WTC11 (cell line): ENCODE measurements around the gene PIGS. TPM values are rescaled to one million over a fixed set of nuclear protein-coding genes. Genes with fewer than 3 reads are reported as not detected.

Source experiments
- ATF1 ChIP-seq: sonication (generic); formaldehyde crosslinking; IDR thresholded peaks from 2 replicates; pipeline ENCODE4 v1.8.1; 2023; ENCODE audit warnings: mild to moderate bottlenecking, moderate library complexity, missing genetic modification reagents
- E2F5 ChIP-seq: sonication (generic); formaldehyde crosslinking; IDR thresholded peaks from 2 replicates; pipeline ENCODE4 v1.8.1; 2022; ENCODE audit warnings: mild to moderate bottlenecking, moderate library complexity, missing genetic modification reagents
- ELF4 ChIP-seq: sonication (generic); formaldehyde crosslinking; IDR thresholded peaks from 2 replicates; pipeline ENCODE4 v1.8.1; 2022; ENCODE audit warnings: low read depth, mild to moderate bottlenecking, moderate library complexity, missing genetic modification reagents
- ETV6 ChIP-seq: sonication (generic); formaldehyde crosslinking; IDR thresholded peaks from 2 replicates; pipeline ENCODE4 v1.8.1; 2022; ENCODE audit warnings: mild to moderate bottlenecking, missing genetic modification reagents
- FOXJ3 ChIP-seq: sonication (generic); formaldehyde crosslinking; IDR thresholded peaks from 2 replicates; pipeline ENCODE4 v1.9.0; 2021; ENCODE audit warnings: missing genetic modification reagents, mild to moderate bottlenecking, borderline replicate concordance
- NFYB ChIP-seq: sonication (generic); formaldehyde crosslinking; conservative IDR thresholded peaks from 2 replicates; pipeline ENCODE4 v1.8.0; 2022; ENCODE audit warnings: low read depth, missing genetic modification reagents
- NR2C2 ChIP-seq: sonication (generic); formaldehyde crosslinking; IDR thresholded peaks from 2 replicates; pipeline ENCODE4 v1.8.0; 2022; ENCODE audit warnings: mild to moderate bottlenecking, missing genetic modification reagents
- RELA ChIP-seq: sonication (generic); formaldehyde crosslinking; IDR thresholded peaks from 2 replicates; pipeline ENCODE4 v1.8.1; 2022; ENCODE audit warnings: missing genetic modification reagents, mild to moderate bottlenecking, borderline replicate concordance
- RORB ChIP-seq: fragments of 250-450 bp; sonication (Bioruptor Pico); IDR thresholded peaks from 2 replicates; pipeline ENCODE4 v1.9.0; 2021; ENCODE audit warnings: mild to moderate bottlenecking
- SMAD4 ChIP-seq: sonication (generic); formaldehyde crosslinking; IDR thresholded peaks from 2 replicates; pipeline ENCODE4 v1.8.0; 2022; ENCODE audit warnings: mild to moderate bottlenecking, missing genetic modification reagents
- SOX15 ChIP-seq: fragments of 250-450 bp; sonication (Bioruptor Pico); IDR thresholded peaks from 2 replicates; pipeline ENCODE4 v1.9.0; 2021; ENCODE audit warnings: mild to moderate bottlenecking
- SP1 ChIP-seq: sonication (generic); formaldehyde crosslinking; conservative IDR thresholded peaks from 2 replicates; pipeline ENCODE4 v1.8.1; 2022; ENCODE audit warnings: missing genetic modification reagents
- USF2 ChIP-seq: sonication (generic); formaldehyde crosslinking; IDR thresholded peaks from 2 replicates; pipeline ENCODE4 v1.8.1; 2023; ENCODE audit warnings: mild to moderate bottlenecking, missing genetic modification reagents, moderate library complexity
- ZMAT4 ChIP-seq: fragments of 250-450 bp; sonication (Bioruptor Pico); IDR thresholded peaks from 2 replicates; pipeline ENCODE4 v1.9.0; 2021; ENCODE audit warnings: mild to moderate bottlenecking
- ZNF219 ChIP-seq: sonication (generic); formaldehyde crosslinking; IDR thresholded peaks from 2 replicates; pipeline ENCODE4 v1.8.0; 2023; ENCODE audit warnings: missing genetic modification reagents, mild to moderate bottlenecking, borderline replicate concordance
- ZNF263 ChIP-seq: sonication (generic); formaldehyde crosslinking; IDR thresholded peaks from 2 replicates; pipeline ENCODE4 v1.8.1; 2022; ENCODE audit warnings: low read depth, mild to moderate bottlenecking, moderate library complexity, missing genetic modification reagents
- ZNF317 ChIP-seq: sonication (generic); formaldehyde crosslinking; IDR thresholded peaks from 2 replicates; pipeline ENCODE4 v1.8.1; 2023; ENCODE audit warnings: low read depth, mild to moderate bottlenecking, moderate library complexity, missing genetic modification reagents, borderline replicate concordance
- ZNF416 ChIP-seq: fragments of 250-450 bp; sonication (Bioruptor Pico); IDR thresholded peaks from 2 replicates; pipeline ENCODE4 v1.9.0; 2021; ENCODE audit warnings: mild to moderate bottlenecking, inconsistent platforms
- ZNF423 ChIP-seq: fragments of 250-450 bp; sonication (Bioruptor Pico); IDR thresholded peaks from 2 replicates; pipeline ENCODE4 v2.1.2; 2022; ENCODE audit warnings: mild to moderate bottlenecking, moderate library complexity
- total RNA-seq: library from RNA; stranded (reverse); gene quantifications from 3 replicates; pipeline ENCODE4 v1.2.3, GENCODE V29; 2021
- TF ChIP-seq, protein P1 (sequence below): sonication (generic); formaldehyde crosslinking; IDR thresholded peaks from 2 replicates; pipeline ENCODE4 v1.8.0; 2023; ENCODE audit warnings: missing genetic modification reagents
- TF ChIP-seq, protein P2 (sequence below): sonication (generic); formaldehyde crosslinking; IDR thresholded peaks from 2 replicates; pipeline ENCODE4 v1.8.0; 2022; ENCODE audit warnings: missing genetic modification reagents
- TF ChIP-seq, protein P3 (sequence below): sonication (generic); formaldehyde crosslinking; conservative IDR thresholded peaks from 2 replicates; pipeline ENCODE4 v1.8.1; 2022; ENCODE audit warnings: mild to moderate bottlenecking, missing genetic modification reagents
- TF ChIP-seq, protein P4 (sequence below): sonication (generic); formaldehyde crosslinking; IDR thresholded peaks from 2 replicates; pipeline ENCODE4 v1.8.0; 2022; ENCODE audit warnings: mild to moderate bottlenecking, missing genetic modification reagents
- TF ChIP-seq, protein P5 (sequence below): fragments of 200-600 bp; IDR thresholded peaks from 2 replicates; pipeline ENCODE4 v1.8.0; 2022; ENCODE audit warnings: antibody characterized with exemption
- TF ChIP-seq, protein P6 (sequence below): sonication (generic); formaldehyde crosslinking; IDR thresholded peaks from 2 replicates; pipeline ENCODE4 v1.8.1; 2022; ENCODE audit warnings: low read depth, missing genetic modification reagents, borderline replicate concordance

Gene PIGS
- total RNA-seq, 1 experiment from 2014 or later: 50.6 TPM

DNA sequence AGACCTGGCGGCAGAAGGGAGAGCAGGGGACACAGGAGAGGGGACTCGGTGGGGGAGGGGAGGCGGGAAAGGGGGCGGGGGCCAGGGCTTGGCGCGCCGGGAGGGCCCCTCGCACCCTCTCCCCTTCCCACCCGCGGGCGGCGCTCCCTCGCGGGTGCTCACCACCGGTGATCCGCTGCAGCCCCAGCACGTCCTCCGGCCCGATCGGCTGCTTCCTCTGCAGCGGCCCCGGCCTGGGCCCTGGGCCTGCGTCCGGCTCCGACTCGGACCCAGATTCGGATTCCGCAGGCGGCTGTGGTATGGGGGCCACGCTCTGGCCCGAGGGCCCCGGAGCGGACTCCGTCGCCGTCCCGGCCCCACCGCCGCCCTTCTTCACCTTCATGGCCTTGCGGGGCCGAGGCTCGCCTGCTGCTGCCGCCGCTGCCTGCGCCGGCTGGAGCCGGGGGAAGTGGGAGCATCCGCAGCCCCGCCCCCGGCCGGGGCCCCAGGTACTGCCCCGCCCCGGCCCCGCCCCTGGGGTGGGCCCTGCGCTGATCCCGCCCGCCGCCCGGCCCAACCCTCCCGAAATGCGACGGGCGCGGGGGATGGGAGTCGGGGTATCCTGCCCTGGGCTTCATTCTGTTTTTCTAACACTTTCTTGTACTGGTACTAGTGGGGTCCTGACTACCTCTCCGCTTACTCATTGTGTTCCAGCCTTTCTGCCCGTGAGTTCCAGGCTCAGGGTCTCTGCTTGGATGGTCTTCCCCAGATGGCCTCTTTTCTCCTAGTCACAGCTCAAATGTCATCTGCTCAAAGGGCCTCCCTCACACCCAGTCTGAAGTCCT, 18.9 kb downstream of the PIGS start, which contains the start of gene UNC119 (continued):
- TF ChIP-seq ELF4 (CRISPR knock-in tag): peak; percentile 77; the same call in 1 of the 2 replicates
- no peak for TF ChIP-seq ZNF416 (CRISPR knock-in tag)
- TF ChIP-seq, protein P1, sequence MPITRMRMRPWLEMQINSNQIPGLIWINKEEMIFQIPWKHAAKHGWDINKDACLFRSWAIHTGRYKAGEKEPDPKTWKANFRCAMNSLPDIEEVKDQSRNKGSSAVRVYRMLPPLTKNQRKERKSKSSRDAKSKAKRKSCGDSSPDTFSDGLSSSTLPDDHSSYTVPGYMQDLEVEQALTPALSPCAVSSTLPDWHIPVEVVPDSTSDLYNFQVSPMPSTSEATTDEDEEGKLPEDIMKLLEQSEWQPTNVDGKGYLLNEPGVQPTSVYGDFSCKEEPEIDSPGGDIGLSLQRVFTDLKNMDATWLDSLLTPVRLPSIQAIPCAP (CRISPR knock-in tag): no peak
- TF ChIP-seq, protein P2, sequence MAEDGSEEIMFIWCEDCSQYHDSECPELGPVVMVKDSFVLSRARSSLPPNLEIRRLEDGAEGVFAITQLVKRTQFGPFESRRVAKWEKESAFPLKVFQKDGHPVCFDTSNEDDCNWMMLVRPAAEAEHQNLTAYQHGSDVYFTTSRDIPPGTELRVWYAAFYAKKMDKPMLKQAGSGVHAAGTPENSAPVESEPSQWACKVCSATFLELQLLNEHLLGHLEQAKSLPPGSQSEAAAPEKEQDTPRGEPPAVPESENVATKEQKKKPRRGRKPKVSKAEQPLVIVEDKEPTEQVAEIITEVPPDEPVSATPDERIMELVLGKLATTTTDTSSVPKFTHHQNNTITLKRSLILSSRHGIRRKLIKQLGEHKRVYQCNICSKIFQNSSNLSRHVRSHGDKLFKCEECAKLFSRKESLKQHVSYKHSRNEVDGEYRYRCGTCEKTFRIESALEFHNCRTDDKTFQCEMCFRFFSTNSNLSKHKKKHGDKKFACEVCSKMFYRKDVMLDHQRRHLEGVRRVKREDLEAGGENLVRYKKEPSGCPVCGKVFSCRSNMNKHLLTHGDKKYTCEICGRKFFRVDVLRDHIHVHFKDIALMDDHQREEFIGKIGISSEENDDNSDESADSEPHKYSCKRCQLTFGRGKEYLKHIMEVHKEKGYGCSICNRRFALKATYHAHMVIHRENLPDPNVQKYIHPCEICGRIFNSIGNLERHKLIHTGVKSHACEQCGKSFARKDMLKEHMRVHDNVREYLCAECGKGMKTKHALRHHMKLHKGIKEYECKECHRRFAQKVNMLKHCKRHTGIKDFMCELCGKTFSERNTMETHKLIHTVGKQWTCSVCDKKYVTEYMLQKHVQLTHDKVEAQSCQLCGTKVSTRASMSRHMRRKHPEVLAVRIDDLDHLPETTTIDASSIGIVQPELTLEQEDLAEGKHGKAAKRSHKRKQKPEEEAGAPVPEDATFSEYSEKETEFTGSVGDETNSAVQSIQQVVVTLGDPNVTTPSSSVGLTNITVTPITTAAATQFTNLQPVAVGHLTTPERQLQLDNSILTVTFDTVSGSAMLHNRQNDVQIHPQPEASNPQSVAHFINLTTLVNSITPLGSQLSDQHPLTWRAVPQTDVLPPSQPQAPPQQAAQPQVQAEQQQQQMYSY: no peak
- TF ChIP-seq, protein P3, sequence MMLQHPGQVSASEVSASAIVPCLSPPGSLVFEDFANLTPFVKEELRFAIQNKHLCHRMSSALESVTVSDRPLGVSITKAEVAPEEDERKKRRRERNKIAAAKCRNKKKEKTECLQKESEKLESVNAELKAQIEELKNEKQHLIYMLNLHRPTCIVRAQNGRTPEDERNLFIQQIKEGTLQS (CRISPR knock-in tag): no peak
- no peak for TF ChIP-seq SOX15
- TF ChIP-seq FOXJ3 (CRISPR knock-in tag): no peak
- TF ChIP-seq SMAD4 (CRISPR knock-in tag): no peak
- TF ChIP-seq, protein P4, sequence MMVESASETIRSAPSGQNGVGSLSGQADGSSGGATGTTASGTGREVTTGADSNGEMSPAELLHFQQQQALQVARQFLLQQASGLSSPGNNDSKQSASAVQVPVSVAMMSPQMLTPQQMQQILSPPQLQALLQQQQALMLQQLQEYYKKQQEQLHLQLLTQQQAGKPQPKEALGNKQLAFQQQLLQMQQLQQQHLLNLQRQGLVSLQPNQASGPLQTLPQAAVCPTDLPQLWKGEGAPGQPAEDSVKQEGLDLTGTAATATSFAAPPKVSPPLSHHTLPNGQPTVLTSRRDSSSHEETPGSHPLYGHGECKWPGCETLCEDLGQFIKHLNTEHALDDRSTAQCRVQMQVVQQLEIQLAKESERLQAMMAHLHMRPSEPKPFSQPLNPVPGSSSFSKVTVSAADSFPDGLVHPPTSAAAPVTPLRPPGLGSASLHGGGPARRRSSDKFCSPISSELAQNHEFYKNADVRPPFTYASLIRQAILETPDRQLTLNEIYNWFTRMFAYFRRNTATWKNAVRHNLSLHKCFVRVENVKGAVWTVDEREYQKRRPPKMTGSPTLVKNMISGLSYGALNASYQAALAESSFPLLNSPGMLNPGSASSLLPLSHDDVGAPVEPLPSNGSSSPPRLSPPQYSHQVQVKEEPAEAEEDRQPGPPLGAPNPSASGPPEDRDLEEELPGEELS: no peak
- no peak for TF ChIP-seq ZNF263
- TF ChIP-seq USF2 (CRISPR knock-in tag): no peak
- TF ChIP-seq, protein P5, sequence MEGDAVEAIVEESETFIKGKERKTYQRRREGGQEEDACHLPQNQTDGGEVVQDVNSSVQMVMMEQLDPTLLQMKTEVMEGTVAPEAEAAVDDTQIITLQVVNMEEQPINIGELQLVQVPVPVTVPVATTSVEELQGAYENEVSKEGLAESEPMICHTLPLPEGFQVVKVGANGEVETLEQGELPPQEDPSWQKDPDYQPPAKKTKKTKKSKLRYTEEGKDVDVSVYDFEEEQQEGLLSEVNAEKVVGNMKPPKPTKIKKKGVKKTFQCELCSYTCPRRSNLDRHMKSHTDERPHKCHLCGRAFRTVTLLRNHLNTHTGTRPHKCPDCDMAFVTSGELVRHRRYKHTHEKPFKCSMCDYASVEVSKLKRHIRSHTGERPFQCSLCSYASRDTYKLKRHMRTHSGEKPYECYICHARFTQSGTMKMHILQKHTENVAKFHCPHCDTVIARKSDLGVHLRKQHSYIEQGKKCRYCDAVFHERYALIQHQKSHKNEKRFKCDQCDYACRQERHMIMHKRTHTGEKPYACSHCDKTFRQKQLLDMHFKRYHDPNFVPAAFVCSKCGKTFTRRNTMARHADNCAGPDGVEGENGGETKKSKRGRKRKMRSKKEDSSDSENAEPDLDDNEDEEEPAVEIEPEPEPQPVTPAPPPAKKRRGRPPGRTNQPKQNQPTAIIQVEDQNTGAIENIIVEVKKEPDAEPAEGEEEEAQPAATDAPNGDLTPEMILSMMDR: no peak
- TF ChIP-seq E2F5 (CRISPR knock-in tag): 0 out of 2 replicates have a peak, but pooled peaks have one; percentile 28
- no peak for TF ChIP-seq NR2C2
- TF ChIP-seq, protein P6, sequence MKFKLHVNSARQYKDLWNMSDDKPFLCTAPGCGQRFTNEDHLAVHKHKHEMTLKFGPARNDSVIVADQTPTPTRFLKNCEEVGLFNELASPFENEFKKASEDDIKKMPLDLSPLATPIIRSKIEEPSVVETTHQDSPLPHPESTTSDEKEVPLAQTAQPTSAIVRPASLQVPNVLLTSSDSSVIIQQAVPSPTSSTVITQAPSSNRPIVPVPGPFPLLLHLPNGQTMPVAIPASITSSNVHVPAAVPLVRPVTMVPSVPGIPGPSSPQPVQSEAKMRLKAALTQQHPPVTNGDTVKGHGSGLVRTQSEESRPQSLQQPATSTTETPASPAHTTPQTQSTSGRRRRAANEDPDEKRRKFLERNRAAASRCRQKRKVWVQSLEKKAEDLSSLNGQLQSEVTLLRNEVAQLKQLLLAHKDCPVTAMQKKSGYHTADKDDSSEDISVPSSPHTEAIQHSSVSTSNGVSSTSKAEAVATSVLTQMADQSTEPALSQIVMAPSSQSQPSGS (CRISPR knock-in tag): 0 out of 2 replicates have a peak, but pooled peaks have one; percentile 22
- no peak for TF ChIP-seq ZMAT4 (CRISPR knock-in tag)
- TF ChIP-seq ATF1 (CRISPR knock-in tag): no peak
- no peak for TF ChIP-seq ZNF423 (CRISPR knock-in tag)
- no peak for TF ChIP-seq RORB (CRISPR knock-in tag)
- no peak for TF ChIP-seq ETV6
- peak; percentile 57; the same call in 1 of the 2 replicates for TF ChIP-seq SP1 (CRISPR knock-in tag)
- TF ChIP-seq ZNF317 (CRISPR knock-in tag): no peak
- no peak for TF ChIP-seq NFYB (CRISPR knock-in tag)
- no peak for TF ChIP-seq ZNF219
- TF ChIP-seq RELA: peak; percentile 43; the same call in 1 of the 2 replicates
